Esophagus muscularis mucosa (tissue), 3 donors: Measurements from ENCODE around the gene DCTN5.

Experiments
- CTCF ChIP-seq, 3 experiments: fragments of 200-600 bp in 2 of 3; fragments of 450-650 bp in 1 of 3; sonication (generic) in 2 of 3; IDR thresholded peaks; one replicate each; pipeline ENCODE4 v1.5.1; 2017 to 2019; ENCODE audit warnings: antibody characterized with exemption in 3 of 3, mild to moderate bottlenecking in 2 of 3, moderate library complexity in 1 of 3
- POLR2A ChIP-seq: fragments of 450-650 bp; IDR thresholded peaks from one replicate; pipeline ENCODE4 v1.6.1; 2017; ENCODE audit warnings: antibody characterized with exemption, moderate library complexity, mild to moderate bottlenecking, low read depth
- POLR2AphosphoS5 ChIP-seq, 2 donors: sonication (generic); formaldehyde crosslinking; IDR thresholded peaks; one replicate each; pipeline ENCODE4 v1.6.1; 2017; ENCODE audit warnings: antibody characterized with exemption in 2 of 2

- TF ChIP-seq CTCF (IDR thresholded peaks at IDR 0.05) (no peak), POLR2AphosphoS5 (IDR thresholded peaks at IDR 0.05) (no peak), POLR2A (no peak)
Measured at GRCh38 chr16:23640615-23640930, 693 bp upstream of the DCTN5 start.
